ENCODE measurements around the gene IFNGR1. TPM values are rescaled to one million over a fixed set of nuclear protein-coding genes. Genes with fewer than 3 reads are reported as not detected.

The IFNGR1 gene
- total RNA-seq, 2 donors from 2014 or later: 58.2 to 131 TPM

DNA sequence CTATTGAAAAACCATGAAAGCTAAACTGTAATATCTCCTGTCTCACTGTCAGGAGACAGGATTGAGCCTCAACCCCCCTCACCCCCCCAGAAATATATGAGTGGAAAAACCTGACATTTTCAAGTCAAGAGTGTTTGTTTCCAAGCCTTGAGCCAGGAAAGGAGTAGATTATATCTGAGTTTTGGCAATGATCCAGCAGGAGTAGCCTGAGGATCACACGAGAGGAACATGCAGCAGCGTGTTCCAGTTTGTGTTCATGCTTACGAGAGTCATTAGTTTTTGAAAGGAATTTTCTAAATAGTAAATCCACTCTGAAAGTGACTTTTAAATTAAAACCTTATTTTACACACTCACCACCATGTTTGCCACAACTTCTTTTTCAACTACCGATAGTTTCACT is 61.6 kb downstream of the IFNGR1 start:
- H3K36me3 ChIP-seq: no peaks in the 10 kb centered on the region
- no peak overlapping the region for H3K27ac ChIP-seq
- no peak overlapping the region for H3K9ac ChIP-seq (ENCODE audit: low read depth in 2 of 2, low read length in 2 of 2)
- no peaks in the 10 kb centered on the region for H3K27me3 ChIP-seq
- no peak for TF ChIP-seq CTCF (IDR thresholded peaks at IDR 0.05)
- H3K4me3 ChIP-seq: no peak overlapping the region
- no peaks in the 10 kb centered on the region for H3K9me3 ChIP-seq
- no peak for DNase-seq
- H3K4me1 ChIP-seq: no peaks in the 10 kb centered on the region
- intact Hi-C loops (cut with DNase I): no loop called here

DNA sequence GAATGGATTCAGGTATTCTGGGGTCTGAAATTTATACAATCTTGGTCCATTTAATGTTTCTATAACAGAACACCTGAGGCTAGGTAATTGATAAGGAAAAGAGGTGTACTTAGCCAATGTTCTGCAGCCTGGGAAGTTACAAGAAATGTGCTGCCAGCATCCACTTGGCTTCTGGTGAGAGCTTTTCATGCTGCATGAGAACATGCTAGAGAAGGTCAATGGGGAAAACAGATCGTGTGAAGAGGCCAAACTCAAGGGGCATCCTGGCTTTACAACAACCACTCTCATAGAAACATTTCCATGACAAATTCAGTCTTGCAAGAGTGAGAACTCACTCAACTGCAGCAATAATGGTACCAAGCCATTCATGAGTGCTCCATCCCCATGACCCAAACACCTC is 62.5 kb downstream of the IFNGR1 start:
- no peak overlapping the region for H3K4me3 ChIP-seq
- no peak overlapping the region for H3K27ac ChIP-seq
- no peaks in the 10 kb centered on the region for H3K27me3 ChIP-seq
- no peak for DNase-seq
- no peaks in the 10 kb centered on the region for H3K4me1 ChIP-seq
- H3K36me3 ChIP-seq: no peaks in the 10 kb centered on the region
- intact Hi-C loops (cut with DNase I): no loop called here
- H3K9me3 ChIP-seq: no peaks in the 10 kb centered on the region
- TF ChIP-seq CTCF (IDR thresholded peaks at IDR 0.05): no peak
- no peak overlapping the region for H3K9ac ChIP-seq (ENCODE audit: low read depth in 2 of 2, low read length in 2 of 2)

- Histone ChIP-seq H3K9me3 (no peaks in the 10 kb centered on the region), H3K9ac (ENCODE audit: low read depth in 2 of 2, low read length in 2 of 2) (no peak overlapping the region), H3K4me1 (no peaks in the 10 kb centered on the region), H3K27ac (no peak overlapping the region), H3K36me3 (no peaks in the 10 kb centered on the region), H3K27me3 (no peaks in the 10 kb centered on the region), H3K4me3 (no peak overlapping the region)
- no peak for DNase-seq
- TF ChIP-seq CTCF (IDR thresholded peaks at IDR 0.05): no peak
- intact Hi-C loops (cut with DNase I): no loop called here
Measured at GRCh38 chr6:137155830-137156229, 63.4 kb downstream of the IFNGR1 start.

DNA sequence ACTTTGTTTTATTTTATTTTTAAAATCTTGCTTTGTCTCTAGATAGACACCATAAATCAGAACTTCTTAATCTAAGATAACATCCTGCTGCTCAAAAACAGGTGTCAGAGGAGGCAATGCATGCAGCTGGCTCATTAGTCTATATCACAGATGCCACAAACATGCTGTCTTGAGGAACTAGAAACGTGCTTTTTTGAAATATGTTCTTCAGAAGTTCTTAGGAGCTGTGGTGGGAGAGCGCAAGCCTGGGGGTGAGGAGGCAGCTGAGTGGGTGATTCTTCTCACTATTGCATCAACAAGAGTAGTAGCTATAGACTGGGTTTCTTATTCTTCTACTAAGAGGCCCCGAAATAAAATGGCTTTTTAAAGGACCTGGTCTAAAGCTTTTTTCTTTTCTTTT is 69.1 kb downstream of the IFNGR1 start:
- Histone ChIP-seq H3K4me3 (no peak overlapping the region), H3K36me3 (no peaks in the 10 kb centered on the region), H3K9ac (ENCODE audit: low read depth in 2 of 2, low read length in 2 of 2) (no peak overlapping the region), H3K4me1 (no peaks in the 10 kb centered on the region), H3K27me3 (no peaks in the 10 kb centered on the region), H3K9me3 (no peaks in the 10 kb centered on the region), H3K27ac (no peak overlapping the region)
- no peak for TF ChIP-seq CTCF (IDR thresholded peaks at IDR 0.05)
- DNase-seq: no peak
- intact Hi-C loops (cut with DNase I): no loop called here

- intact Hi-C loops (cut with DNase I): no loop called here
- DNase-seq: no peak
- Histone ChIP-seq H3K9ac (ENCODE audit: low read depth in 2 of 2, low read length in 2 of 2) (no peak overlapping the region), H3K9me3 (no peaks in the 10 kb centered on the region), H3K27me3 (no peaks in the 10 kb centered on the region), H3K36me3 (no peaks in the 10 kb centered on the region), H3K4me3 (no peak overlapping the region), H3K27ac (no peak overlapping the region), H3K4me1 (no peaks in the 10 kb centered on the region)
- TF ChIP-seq CTCF (IDR thresholded peaks at IDR 0.05): no peak
Measured at GRCh38 chr6:137149035-137149393, 70.2 kb downstream of the IFNGR1 start.
